Small intestine (tissue), 16 donors: Measurements from ENCODE around the gene SPTB. TPM values are rescaled to one million over a fixed set of nuclear protein-coding genes. Genes with fewer than 3 reads are reported as not detected.

Experiments used
- DNase-seq, 2 donors: peaks; one replicate each; pipeline versions ENCODE4 v3.0.0 to v3.0.0-alpha.2; 2013
- FAIRE-seq: peaks from 2 replicates; lab custom pipeline; 2012; peaks lifted over from hg19 to GRCh38; lab: Jason Lieb, UNC
- H3K27ac ChIP-seq, 3 donors: one replicate each; pipeline ENCODE4 v1.5.1; 2013; ENCODE audit warnings: low read length in 2 of 3, mild to moderate bottlenecking in 2 of 3, control low read depth in 1 of 3, inconsistent platforms in 1 of 3, low read depth in 1 of 3, moderate library complexity in 1 of 3
- H3K27me3 ChIP-seq, 3 donors: one replicate each; pipeline ENCODE4 v1.6.1; 2013; ENCODE audit warnings: low read length in 3 of 3, inconsistent platforms in 1 of 3; ENCODE audit not compliant: control insufficient read depth in 3 of 3, insufficient read depth in 3 of 3
- H3K36me3 ChIP-seq, 3 donors: one replicate each; pipeline ENCODE4 v1.6.1; 2013; ENCODE audit warnings: low read length in 3 of 3, inconsistent platforms in 1 of 3, low read depth in 1 of 3, mild to moderate bottlenecking in 1 of 3, moderate library complexity in 1 of 3; ENCODE audit not compliant: control insufficient read depth in 3 of 3, insufficient read depth in 2 of 3
- H3K4me1 ChIP-seq, 3 donors: one replicate each; pipeline ENCODE4 v1.6.1; 2013; ENCODE audit warnings: low read length in 2 of 3, inconsistent platforms in 1 of 3, low read depth in 1 of 3, mild to moderate bottlenecking in 1 of 3, moderate library complexity in 1 of 3; ENCODE audit not compliant: control insufficient read depth in 3 of 3, insufficient read depth in 2 of 3
- H3K4me3 ChIP-seq, 3 donors: one replicate each; pipeline ENCODE4 v1.5.1; 2013; ENCODE audit warnings: low read length in 3 of 3, control low read depth in 1 of 3, inconsistent platforms in 1 of 3, low read depth in 1 of 3, mild to moderate bottlenecking in 1 of 3, moderate library complexity in 1 of 3
- H3K9me3 ChIP-seq, 2 donors: one replicate each; pipeline ENCODE4 v1.6.1; 2013; ENCODE audit warnings: low read depth in 1 of 2, low read length in 1 of 2; ENCODE audit not compliant: control insufficient read depth in 2 of 2, insufficient read depth in 1 of 2
- WGBS, 3 donors: extraction: QIAGEN DNeasy Blood & Tissue Kit; methylation state at CpG; one replicate each; pipeline ENCODE4 v1.1.7; 2013; 5-methylcytosine and 5-hydroxymethylcytosine counted together
- long read RNA-seq, 10 donors: transcript quantifications; one replicate each; lab custom pipeline, GENCODE V29; 2026
- polyA plus RNA-seq, 4 donors: library from polyadenylated mRNA; stranded (reverse) in 3 of 4; unstranded in 1 of 4; fragments of 200-250 nt in 3 of 4; fragments of 120-200 nt in 1 of 4; gene quantifications; one replicate each; pipeline versions ENCODE4 v1.2.1 to v1.2.3, GENCODE V29; 2013
- donor health status: healthy with polysubstance abuse.
- donor health status: control.
- donor health status: control.
- donor health status: Bipolar disorder and iron deficiency.
- donor health status: healthy.

Gene SPTB
- polyA plus RNA-seq: 1 to 10 TPM in 2 of 4 donors, under 1 TPM in 2; under 0.01 to 1.2 (median 0.66) TPM
- long read RNA-seq, donor 1: 0 reads
- long read RNA-seq, donor 2: 0 reads
- long read RNA-seq, donor 3: 0 reads
- long read RNA-seq, donor 4: 0 reads
- long read RNA-seq, donor 5: 0 reads
- long read RNA-seq, donor 6: 0 reads
- long read RNA-seq, donor 7: 0 reads
- long read RNA-seq, donor 8: 0 reads
- long read RNA-seq, donor 9: 0 reads
- long read RNA-seq, donor 10, partial matches to known transcripts: 7 of 7 reads
- long read RNA-seq, donor 10, other reads (novel, unspliced or antisense): 0 of 7 reads

DNA sequence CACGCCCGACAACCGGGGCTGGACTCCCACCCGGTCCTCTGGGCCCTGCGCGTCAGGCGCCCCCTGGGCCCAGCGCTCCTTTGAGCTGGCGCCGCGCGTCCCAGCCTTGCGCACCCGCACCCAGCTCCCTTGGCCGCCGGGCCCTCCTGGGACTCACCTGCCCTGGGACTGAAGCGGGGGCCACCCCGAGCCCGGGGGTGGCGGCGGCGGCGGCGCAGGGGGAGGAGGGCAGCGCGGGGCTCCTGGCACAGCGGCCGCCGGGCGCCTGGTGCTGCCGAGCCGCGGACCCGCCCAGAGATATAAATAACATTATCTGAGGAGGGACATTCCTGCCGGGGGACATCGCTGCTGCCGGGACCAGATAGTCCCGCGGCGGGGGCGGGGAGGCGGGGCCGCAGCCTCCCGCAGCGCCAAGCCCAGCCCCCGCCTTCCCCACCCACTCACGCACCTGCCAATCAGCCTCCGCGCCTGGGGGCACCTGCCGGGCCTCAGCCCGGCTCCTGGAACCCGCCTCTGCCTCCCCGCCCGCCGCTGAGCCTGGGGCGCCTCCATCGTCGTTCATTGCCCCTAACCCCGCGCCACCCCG is at the start of gene SPTB:
Gene SPTB, minus strand, starts transcription at position 273 of the 586 bp plus-strand sequence. CDS start 56,813 bp downstream, outside the sequence.
- WGBS, 3 donors: 0 to 3% (median 1%) methylated on average over 26 to 61 of the region's 61 CpGs
- no peak within 1 kb of the TSS for H3K27ac ChIP-seq
- no peaks in the 10 kb centered on the region for H3K36me3 ChIP-seq
- H3K9me3 ChIP-seq: no peaks in the 10 kb centered on the region
- H3K4me3 ChIP-seq: peak within 1 kb of the TSS; percentile 46 to 56 (median 51)
- H3K4me1 ChIP-seq: peaks cover 0 to 3% (median 0%) of the 10 kb centered on the region in 3 donors
- H3K27me3 ChIP-seq: peaks cover 0 to 50% (median 16%) of the 10 kb centered on the region in 3 donors
- FAIRE-seq (no peak), DNase-seq (peak; percentile 27 to 56)

GRCh38 chr14:64929014-64929359 is 49.3 kb upstream of the SPTB start:
- no peak for FAIRE-seq
- H3K27ac ChIP-seq: peak overlapping the region in 2 of 3 donors; percentile 41 to 74
- no peak overlapping the region for H3K4me3 ChIP-seq
- no peaks in the 10 kb centered on the region for H3K27me3 ChIP-seq
- WGBS, 3 donors: 93 to 100% (median 94%) methylated on average over 3 of the region's 3 CpGs
- DNase-seq: no peak
- peaks cover 9 to 18% (median 17%) of the 10 kb centered on the region in 3 donors for H3K36me3 ChIP-seq
- no peaks in the 10 kb centered on the region for H3K9me3 ChIP-seq
- H3K4me1 ChIP-seq: peaks cover 0 to 8% (median 2%) of the 10 kb centered on the region in 3 donors

GRCh38 chr14:64928239-64929013 is 48.7 kb upstream of the SPTB start:
- FAIRE-seq (no peak), DNase-seq (no peak)
- H3K36me3 ChIP-seq: peaks cover 9 to 19% (median 16%) of the 10 kb centered on the region in 3 donors
- H3K9me3 ChIP-seq: no peaks in the 10 kb centered on the region
- WGBS, 3 donors: 71 to 88% (median 74%) methylated on average over 7 of the region's 7 CpGs
- H3K27ac ChIP-seq: peak overlapping the region in 2 of 3 donors; percentile 41 to 74
- no peaks in the 10 kb centered on the region for H3K27me3 ChIP-seq
- no peak overlapping the region for H3K4me3 ChIP-seq
- H3K4me1 ChIP-seq: peaks cover 0 to 8% (median 2%) of the 10 kb centered on the region in 3 donors

DNA sequence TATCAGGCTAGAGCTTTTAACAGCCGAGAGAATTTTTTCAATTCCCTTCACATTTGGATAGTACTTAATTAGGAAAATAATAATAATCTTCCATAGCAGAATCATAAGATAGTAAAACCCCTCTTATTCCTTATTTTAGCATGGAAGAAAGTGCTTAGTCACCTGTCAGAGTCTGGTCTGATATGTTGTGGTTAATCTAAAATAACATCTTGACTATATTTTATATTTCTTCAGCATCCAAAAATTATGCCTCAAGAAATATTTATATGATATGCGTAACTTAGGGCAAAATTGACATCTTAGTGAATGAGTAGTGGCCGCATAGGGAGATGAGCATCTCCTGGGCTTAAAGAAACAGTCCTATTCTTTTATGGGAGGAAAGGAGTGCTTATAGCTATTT is 47.3 kb upstream of the SPTB start:
- Histone ChIP-seq H3K9me3 (no peaks in the 10 kb centered on the region), H3K27me3 (no peaks in the 10 kb centered on the region), H3K4me3 (no peak overlapping the region), H3K27ac (no peak overlapping the region), H3K4me1 (peaks cover 0 to 8% (median 2%) of the 10 kb centered on the region in 3 donors), H3K36me3 (peaks cover 9 to 17% (median 16%) of the 10 kb centered on the region in 3 donors)
- FAIRE-seq: no peak
- 73 to 92% (median 91%) methylated on average over 3 of the region's 3 CpGs for WGBS, 3 donors
- DNase-seq: no peak

DNA sequence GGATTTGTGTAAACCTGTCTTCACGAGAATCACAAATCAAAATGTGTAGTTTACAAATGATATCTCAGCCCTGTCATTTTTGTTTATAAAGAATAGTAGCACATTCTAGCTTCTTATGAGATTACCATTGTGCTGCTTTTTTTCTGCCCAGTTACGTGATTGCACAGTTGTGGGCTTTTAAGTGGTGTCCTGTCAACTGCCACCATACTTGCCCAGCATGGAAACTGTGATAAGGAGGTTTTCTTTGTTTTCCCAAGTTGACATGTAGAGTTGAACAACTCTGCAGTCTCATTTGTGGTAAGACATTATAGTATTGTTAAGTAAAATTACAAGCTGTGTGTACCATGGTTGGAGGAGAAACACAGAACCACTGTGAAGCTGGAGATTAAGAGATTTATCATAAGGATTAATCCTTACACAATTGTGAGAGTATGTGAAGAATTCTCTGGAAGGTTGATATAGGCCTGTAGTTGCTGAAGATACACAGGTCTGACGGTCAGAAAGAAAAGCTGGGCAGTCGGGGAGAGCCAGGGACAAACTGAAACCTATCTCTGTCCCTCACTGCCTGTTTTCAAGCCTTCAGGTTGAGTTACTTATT is 46.8 kb upstream of the SPTB start:
- H3K27ac ChIP-seq: no peak overlapping the region
- no peak for DNase-seq
- peaks cover 0 to 8% (median 2%) of the 10 kb centered on the region in 3 donors for H3K4me1 ChIP-seq
- H3K9me3 ChIP-seq: no peaks in the 10 kb centered on the region
- 82 to 89% (median 87%) methylated on average over 4 of the region's 4 CpGs for WGBS, 3 donors
- no peaks in the 10 kb centered on the region for H3K27me3 ChIP-seq
- H3K36me3 ChIP-seq: peaks cover 9 to 17% (median 16%) of the 10 kb centered on the region in 3 donors
- H3K4me3 ChIP-seq: no peak overlapping the region
- FAIRE-seq: no peak

- FAIRE-seq (no peak), DNase-seq (no peak)
- peaks cover 7 to 14% (median 9%) of the 10 kb centered on the region in 3 donors for H3K36me3 ChIP-seq
- WGBS, 3 donors: 85 to 90% (median 87%) methylated on average over 3 of the region's 3 CpGs
- no peak overlapping the region for H3K27ac ChIP-seq
- no peaks in the 10 kb centered on the region for H3K9me3 ChIP-seq
- no peak overlapping the region for H3K4me3 ChIP-seq
- no peaks in the 10 kb centered on the region for H3K27me3 ChIP-seq
- no peaks in the 10 kb centered on the region for H3K4me1 ChIP-seq
Measured at GRCh38 chr14:64923015-64923414, 43.3 kb upstream of the SPTB start.

DNA sequence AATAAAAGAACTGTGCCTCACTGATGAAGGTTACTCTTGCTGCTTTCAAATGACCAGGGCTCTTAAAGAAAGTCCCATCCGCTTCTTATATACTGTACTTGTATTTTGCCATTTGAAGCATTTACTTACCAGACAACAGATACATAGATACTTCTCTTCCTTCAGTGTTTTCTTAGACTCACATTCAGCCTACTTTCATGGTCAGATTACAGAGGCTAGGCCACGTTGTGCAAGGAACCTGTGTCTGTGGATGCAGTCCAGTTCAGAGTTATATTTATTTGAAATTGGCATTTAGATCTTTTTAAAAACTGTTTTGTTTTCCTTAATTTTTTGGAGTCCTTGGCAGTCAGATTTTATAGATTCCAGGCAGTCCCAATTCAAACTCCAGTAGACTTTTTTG is 40.8 kb upstream of the SPTB start:
- no peak for FAIRE-seq
- no peaks in the 10 kb centered on the region for H3K27me3 ChIP-seq
- peaks cover under 1 to 5% (median 2%) of the 10 kb centered on the region in 3 donors for H3K4me1 ChIP-seq
- H3K36me3 ChIP-seq: peaks cover 0 to 5% (median 4%) of the 10 kb centered on the region in 3 donors
- no peak for DNase-seq
- no peak overlapping the region for H3K4me3 ChIP-seq
- 65 to 88% (median 79%) methylated on average over 2 of the region's 2 CpGs for WGBS, 3 donors
- H3K27ac ChIP-seq: no peak overlapping the region
- no peaks in the 10 kb centered on the region for H3K9me3 ChIP-seq

- H3K27ac ChIP-seq: no peak overlapping the region
- WGBS, 3 donors: 87 to 97% (median 96%) methylated on average over 5 of the region's 5 CpGs
- no peak for DNase-seq
- no peak for FAIRE-seq
- H3K4me1 ChIP-seq: peaks cover 2 to 10% (median 4%) of the 10 kb centered on the region in 3 donors
- no peak overlapping the region for H3K4me3 ChIP-seq
- H3K36me3 ChIP-seq: peaks cover 0 to 5% (median 0%) of the 10 kb centered on the region in 3 donors
- H3K27me3 ChIP-seq: no peaks in the 10 kb centered on the region
- no peaks in the 10 kb centered on the region for H3K9me3 ChIP-seq
Measured at GRCh38 chr14:64919618-64920017, 39.9 kb upstream of the SPTB start.
